ENCODE data around the gene TMEM185A.
"Not testable (repeated sequence)": the region's sequence is repeated elsewhere in the genome, so short reads cannot be mapped to it uniquely, and the experiment has no call there.

The TMEM185A gene

GRCh38 chrX:149631234-149632165, at the start of gene TMEM185A:
TMEM185A (minus strand) TSS chrX:149631792; CDS start chrX:149631580, 212 bp downstream.
- peak; percentile 37 for DNase-seq

- DNase-seq, result no peak
These were observed 49.6 kb upstream of the TMEM185A start for GRCh38 chrX:149681182-149681581.

- not testable (repeated sequence) for DNase-seq
These were observed 47.6 kb upstream of the TMEM185A start for GRCh38 chrX:149679164-149679678.

- not testable (repeated sequence) for DNase-seq
These were observed 44.0 kb upstream of the TMEM185A start for GRCh38 chrX:149675554-149675953.

GRCh38 chrX:149675088-149675487, 43.5 kb upstream of the TMEM185A start:
- not testable (repeated sequence) for DNase-seq

- DNase-seq, result not testable (repeated sequence)
These were observed 29.0 kb upstream of the TMEM185A start for GRCh38 chrX:149660613-149661012.

- DNase-seq, result not testable (repeated sequence)
These were observed 24.8 kb upstream of the TMEM185A start for GRCh38 chrX:149656260-149656884.

- no peak for DNase-seq
These were observed 20.8 kb upstream of the TMEM185A start for GRCh38 chrX:149652232-149652981.

- DNase-seq, result no peak
These were observed 18.6 kb upstream of the TMEM185A start for GRCh38 chrX:149650162-149650561.

- no peak for DNase-seq
These were observed 17.3 kb upstream of the TMEM185A start for GRCh38 chrX:149648932-149649331.

- no peak for DNase-seq
These were observed 15.9 kb upstream of the TMEM185A start for GRCh38 chrX:149647505-149647904.

GRCh38 chrX:149643496-149643895, 11.9 kb upstream of the TMEM185A start:
- DNase-seq, result no peak

GRCh38 chrX:149641835-149642234, 10.2 kb upstream of the TMEM185A start:
- no peak for DNase-seq

- no peak for DNase-seq
These were observed 9.8 kb upstream of the TMEM185A start for GRCh38 chrX:149641432-149641831.

GRCh38 chrX:149639568-149639967, 8.0 kb upstream of the TMEM185A start:
- DNase-seq, result no peak

GRCh38 chrX:149638860-149639259, 7.3 kb upstream of the TMEM185A start:
- no peak for DNase-seq

GRCh38 chrX:149633511-149633910, 1.9 kb upstream of the TMEM185A start:
- no peak for DNase-seq

GRCh38 chrX:149630681-149631233, 835 bp downstream of the TMEM185A start:
- no peak for DNase-seq

- no peak for DNase-seq
These were observed 1.7 kb downstream of the TMEM185A start for GRCh38 chrX:149629730-149630387.

GRCh38 chrX:149628768-149629167, 2.8 kb downstream of the TMEM185A start:
- DNase-seq, result no peak

GRCh38 chrX:149628280-149628679, 3.3 kb downstream of the TMEM185A start:
- no peak for DNase-seq

- DNase-seq, result not testable (repeated sequence)
These were observed 4.8 kb downstream of the TMEM185A start for GRCh38 chrX:149626829-149627228.
